Spinal cord (tissue), 10 donors: ENCODE data around the gene UBE3B. TPM values are rescaled to one million over a fixed set of nuclear protein-coding genes. Genes with fewer than 3 reads are reported as not detected.

Experiments
- DNase-seq, 6 donors: peaks; one replicate each; pipeline versions ENCODE4 v3.0.0 to v3.0.0-alpha.2; 2013 to 2015; ENCODE audit warnings: low spot score in 6 of 6, low read depth in 4 of 6
- H3K27ac ChIP-seq: one replicate; pipeline ENCODE4 v1.5.1; 2013; ENCODE audit warnings: low read depth, low read length, control low read depth
- H3K27me3 ChIP-seq: one replicate; pipeline ENCODE4 v1.6.1; 2013; ENCODE audit warnings: low read length; ENCODE audit not compliant: control insufficient read depth, insufficient read depth
- H3K36me3 ChIP-seq: one replicate; pipeline ENCODE4 v1.6.1; 2013; ENCODE audit warnings: low read length; ENCODE audit not compliant: control insufficient read depth, insufficient read depth
- H3K4me1 ChIP-seq: one replicate; pipeline ENCODE4 v1.6.1; 2013; ENCODE audit warnings: low read length; ENCODE audit not compliant: control insufficient read depth, insufficient read depth
- H3K4me3 ChIP-seq: one replicate; pipeline ENCODE4 v1.5.1; 2013; ENCODE audit warnings: low read depth, low read length, control low read depth
- H3K9me3 ChIP-seq: one replicate; pipeline ENCODE4 v1.6.1; 2013; ENCODE audit warnings: low read length; ENCODE audit not compliant: control insufficient read depth, insufficient read depth
- WGBS: methylation state at CpG from one replicate; pipeline ENCODE4 v1.1.5; 2013; ENCODE audit warnings: missing lambda C conversion rate; ENCODE audit not compliant: insufficient coverage; 5-methylcytosine and 5-hydroxymethylcytosine counted together
- polyA plus RNA-seq, 2 donors: library from polyadenylated mRNA; unstranded; fragments of 120-200 nt; gene quantifications; one replicate each; pipeline ENCODE4 v1.2.1, GENCODE V29; 2013; ENCODE audit not compliant: insufficient read length in 2 of 2
- total RNA-seq, 2 donors: library from RNA; depleted of rRNA in 1 of 2; stranded (reverse); fragments of 120-200 nt in 1 of 2; fragments of >200 nt in 1 of 2; gene quantifications; one replicate each; pipeline versions ENCODE4 v1.2.3 to v1.2.4, GENCODE V29; 2013 to 2014
- donor health status: healthy.

The UBE3B gene
- total and polyA plus RNA-seq, 4 donors = 25.7 to 30.2 (median 26.9) TPM

- Histone ChIP-seq H3K36me3 (peaks cover 48% of the 10 kb centered on the region), H3K9me3 (no peaks in the 10 kb centered on the region), H3K4me3 (no peak overlapping the region), H3K4me1 (no peaks in the 10 kb centered on the region), H3K27me3 (no peaks in the 10 kb centered on the region), H3K27ac (no peak overlapping the region)
- no peak for DNase-seq
- 91% methylated on average over 6 of the region's 6 CpGs for WGBS
Observed at GRCh38 chr12:109501299-109501698, 23.9 kb downstream of the UBE3B start.

- Histone ChIP-seq H3K27me3 (no peaks in the 10 kb centered on the region), H3K27ac (no peak overlapping the region), H3K4me3 (no peak overlapping the region), H3K4me1 (no peaks in the 10 kb centered on the region), H3K36me3 (peaks cover 54% of the 10 kb centered on the region), H3K9me3 (no peaks in the 10 kb centered on the region)
- 92% methylated on average over 2 of the region's 5 CpGs for WGBS
- no peak for DNase-seq
Observed at GRCh38 chr12:109502332-109502731, 24.9 kb downstream of the UBE3B start.

- Histone ChIP-seq H3K36me3 (peaks cover 56% of the 10 kb centered on the region), H3K4me3 (no peak overlapping the region), H3K27me3 (no peaks in the 10 kb centered on the region), H3K27ac (no peak overlapping the region), H3K4me1 (no peaks in the 10 kb centered on the region), H3K9me3 (no peaks in the 10 kb centered on the region)
- WGBS = 64% methylated on average over 1 of the region's 3 CpGs
- DNase-seq = no peak
Observed at GRCh38 chr12:109503611-109504010, 26.2 kb downstream of the UBE3B start.

GRCh38 chr12:109504068-109504467, 26.6 kb downstream of the UBE3B start:
- Histone ChIP-seq H3K27ac (no peak overlapping the region), H3K9me3 (no peaks in the 10 kb centered on the region), H3K4me3 (no peak overlapping the region), H3K4me1 (no peaks in the 10 kb centered on the region), H3K36me3 (peaks cover 57% of the 10 kb centered on the region), H3K27me3 (no peaks in the 10 kb centered on the region)
- no CpG with 5 or more reads among the region's 1 CpG for WGBS
- peak in 1 of 6 donors; percentile 22 for DNase-seq

GRCh38 chr12:109510196-109510595, 32.8 kb downstream of the UBE3B start:
- Histone ChIP-seq H3K4me1 (no peaks in the 10 kb centered on the region), H3K9me3 (no peaks in the 10 kb centered on the region), H3K27me3 (no peaks in the 10 kb centered on the region), H3K27ac (no peak overlapping the region), H3K36me3 (peaks cover 58% of the 10 kb centered on the region), H3K4me3 (no peak overlapping the region)
- DNase-seq = no peak
- WGBS = 82% methylated on average over 15 of the region's 15 CpGs

- peak in 2 of 6 donors; percentile 12 to 35 for DNase-seq
- no peak overlapping the region for H3K4me3 ChIP-seq
- H3K4me1 ChIP-seq = no peaks in the 10 kb centered on the region
- H3K27ac ChIP-seq = no peak overlapping the region
- peaks cover 60% of the 10 kb centered on the region for H3K36me3 ChIP-seq
- H3K27me3 ChIP-seq = no peaks in the 10 kb centered on the region
- no peaks in the 10 kb centered on the region for H3K9me3 ChIP-seq
- 17% methylated on average over 1 of the region's 1 CpG for WGBS
Observed at GRCh38 chr12:109512608-109513007, 35.2 kb downstream of the UBE3B start.

GRCh38 chr12:109513051-109513450, 35.6 kb downstream of the UBE3B start:
- Histone ChIP-seq H3K4me3 (no peak overlapping the region), H3K4me1 (no peaks in the 10 kb centered on the region), H3K36me3 (peaks cover 61% of the 10 kb centered on the region), H3K27me3 (no peaks in the 10 kb centered on the region), H3K27ac (no peak overlapping the region), H3K9me3 (no peaks in the 10 kb centered on the region)
- no peak for DNase-seq
- 83% methylated on average over 2 of the region's 8 CpGs for WGBS

- no peaks in the 10 kb centered on the region for H3K27me3 ChIP-seq
- H3K4me3 ChIP-seq = no peak overlapping the region
- 80% methylated on average over 3 of the region's 4 CpGs for WGBS
- no peaks in the 10 kb centered on the region for H3K4me1 ChIP-seq
- H3K9me3 ChIP-seq = no peaks in the 10 kb centered on the region
- no peak for DNase-seq
- H3K27ac ChIP-seq = no peak overlapping the region
- H3K36me3 ChIP-seq = peaks cover 67% of the 10 kb centered on the region
Observed at GRCh38 chr12:109513977-109514376, 36.5 kb downstream of the UBE3B start.

GRCh38 chr12:109517619-109518018, 40.2 kb downstream of the UBE3B start:
- Histone ChIP-seq H3K27me3 (no peaks in the 10 kb centered on the region), H3K4me1 (peaks cover 6% of the 10 kb centered on the region), H3K4me3 (no peak overlapping the region), H3K27ac (no peak overlapping the region), H3K9me3 (no peaks in the 10 kb centered on the region), H3K36me3 (peaks cover 56% of the 10 kb centered on the region)
- DNase-seq = no peak
- WGBS = 80% methylated on average over 6 of the region's 6 CpGs

- 58% methylated on average over 3 of the region's 11 CpGs for WGBS
- H3K4me3 ChIP-seq = no peak overlapping the region
- peaks cover 70% of the 10 kb centered on the region for H3K36me3 ChIP-seq
- no peak overlapping the region for H3K27ac ChIP-seq
- H3K4me1 ChIP-seq = peaks cover 17% of the 10 kb centered on the region
- H3K9me3 ChIP-seq = no peaks in the 10 kb centered on the region
- no peaks in the 10 kb centered on the region for H3K27me3 ChIP-seq
- DNase-seq = peak; percentile 24 to 94 (median 56)
Observed at GRCh38 chr12:109518820-109519665, 41.6 kb downstream of the UBE3B start.
